ENCODE results near the gene CXCL16. TPM values are rescaled to one million over a fixed set of nuclear protein-coding genes. Genes with fewer than 3 reads are reported as not detected.
"Not testable (repeated sequence)": the region's sequence is repeated elsewhere in the genome, so short reads cannot be mapped to it uniquely, and the experiment has no call there.

The CXCL16 gene
- total RNA-seq, 1 donor from 2014 or later = 30.3 TPM

DNA sequence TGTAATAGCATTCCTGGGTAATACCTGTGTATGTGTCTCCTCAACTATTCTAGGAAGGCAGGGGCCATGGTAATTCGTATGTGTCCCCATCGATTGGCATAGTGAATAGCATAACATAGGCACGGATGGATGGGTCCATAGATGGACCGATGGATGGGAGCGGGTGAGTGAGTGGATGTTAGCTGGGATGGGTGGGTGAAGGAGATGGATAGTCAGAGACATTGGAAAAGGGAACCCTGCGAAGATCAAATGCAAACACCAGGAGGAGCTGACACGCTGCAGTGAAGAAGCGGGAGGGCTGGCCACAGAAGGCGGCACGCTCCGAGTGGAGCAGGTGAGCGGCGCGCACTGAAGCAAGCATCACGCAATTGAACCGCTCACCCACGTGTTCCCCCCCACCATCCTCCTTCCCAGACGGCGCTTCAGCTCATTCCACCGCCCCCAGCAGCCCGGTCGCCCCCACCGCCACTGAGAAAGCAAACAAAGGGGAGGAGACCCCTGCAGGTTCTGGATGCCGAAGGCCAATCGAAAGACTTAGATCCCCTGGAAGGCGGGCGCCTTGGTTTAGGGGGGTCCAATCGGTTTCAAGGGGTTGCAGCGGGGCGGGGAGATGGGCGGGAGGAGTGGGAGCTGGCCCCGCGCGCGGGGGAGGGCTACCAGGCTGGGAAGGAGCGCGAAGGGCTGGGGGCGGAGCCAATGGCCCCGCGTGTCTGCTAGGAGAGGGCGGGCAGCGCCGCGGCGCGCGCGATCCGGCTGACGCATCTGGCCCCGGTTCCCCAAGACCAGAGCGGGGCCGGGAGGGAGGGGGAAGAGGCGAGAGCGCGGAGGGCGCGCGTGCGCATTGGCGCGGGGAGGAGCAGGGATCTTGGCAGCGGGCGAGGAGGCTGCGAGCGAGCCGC is 29.7 kb downstream of the CXCL16 start, which contains the start of gene ARRB2:
Gene ARRB2, plus strand, starts transcription at position 839 of the 899 bp plus-strand sequence. CDS start 90 bp downstream, outside the sequence.
- intact Hi-C loops (cut with DNase I) = no loop called here
- ATAC-seq = peak; percentile 96

DNA sequence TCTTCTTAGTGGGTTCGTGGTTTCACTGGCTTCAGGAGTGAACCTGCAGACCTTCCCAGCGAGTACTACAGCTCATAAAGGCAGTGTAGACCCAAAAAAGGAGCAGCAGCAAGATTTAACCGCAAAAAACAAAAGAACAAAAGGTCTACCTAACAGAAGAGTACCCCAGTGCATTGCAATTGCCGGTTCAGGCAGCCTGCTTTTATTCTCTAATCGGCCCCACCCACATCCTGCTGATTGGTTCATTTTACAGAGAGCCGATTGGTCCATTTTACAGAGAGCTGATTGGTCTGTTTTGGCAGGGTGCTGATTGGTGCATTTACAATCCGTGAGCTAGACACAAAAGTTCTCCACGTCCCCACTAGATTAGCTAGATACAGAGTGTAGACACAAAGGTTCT is 31.3 kb downstream of the CXCL16 start:
- no peak for ATAC-seq
- intact Hi-C loops (cut with DNase I) = no loop called here
- DNase-seq (ENCODE audit: low spot score) = no peak

More for the DNA sequence above, 29.7 kb downstream of the CXCL16 start, which contains the start of gene ARRB2:
- DNase-seq (ENCODE audit: low spot score) = peak; percentile 98

DNA sequence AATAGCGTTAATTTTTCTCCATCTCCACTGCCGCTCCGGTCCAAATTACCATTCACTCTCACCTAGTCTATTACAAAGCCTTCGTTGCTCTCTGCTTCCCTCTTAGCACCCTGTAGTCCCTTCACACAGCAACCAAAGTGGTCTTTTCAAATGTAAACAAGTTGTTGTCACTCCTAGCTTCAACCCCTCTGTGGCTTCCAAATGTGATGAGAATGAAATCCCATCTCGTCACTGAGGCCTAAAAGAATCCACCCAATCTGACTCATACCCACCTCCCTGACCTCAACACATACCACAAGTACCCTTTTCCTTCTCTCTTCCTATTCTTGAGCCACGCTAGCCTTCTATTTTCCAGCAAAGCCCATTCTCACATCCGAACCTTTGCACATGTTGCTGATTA is 33.6 kb downstream of the CXCL16 start:
- ATAC-seq (no peak), DNase-seq (ENCODE audit: low spot score) (no peak)
- intact Hi-C loops (cut with DNase I) = no loop called here

DNA sequence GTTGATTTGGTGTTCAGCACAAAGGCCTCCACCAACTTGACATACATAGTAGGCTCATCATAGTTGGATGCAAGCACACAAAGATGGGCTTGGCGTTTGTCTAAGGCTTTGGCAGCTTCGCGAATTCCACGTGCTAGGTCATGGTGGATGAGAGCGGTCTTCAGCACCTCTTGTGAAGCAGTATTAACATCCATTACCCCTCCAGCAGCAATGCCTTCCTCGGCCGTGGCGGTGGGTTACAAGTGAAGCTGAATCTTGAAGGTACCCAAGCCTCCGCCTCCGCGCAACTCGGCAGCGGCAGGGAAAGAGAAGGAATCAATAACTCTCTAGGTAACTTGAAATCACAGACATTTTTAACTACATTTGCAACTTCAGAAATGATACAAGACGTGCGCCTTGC is 34.7 kb downstream of the CXCL16 start:
- intact Hi-C loops (cut with DNase I) = no loop called here
- no peak for DNase-seq (ENCODE audit: low spot score)

DNA sequence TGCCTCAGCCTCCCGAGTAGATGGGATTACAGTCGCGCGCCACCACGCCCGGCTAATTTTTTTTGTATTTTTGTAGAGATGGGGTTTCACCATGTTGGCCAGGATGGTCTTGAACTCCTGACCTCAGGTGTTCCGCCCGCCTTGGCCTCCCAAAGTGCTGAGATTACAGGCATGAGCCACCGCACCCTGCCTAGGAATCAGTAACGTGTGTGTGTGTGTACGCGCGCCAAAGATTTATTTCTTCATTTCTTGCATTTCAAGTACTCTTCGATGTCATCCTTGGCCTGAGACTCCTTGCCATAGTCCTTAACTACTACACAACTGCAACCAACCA is 35.2 kb downstream of the CXCL16 start:
- DNase-seq (ENCODE audit: low spot score); ATAC-seq; intact Hi-C loops (cut with DNase I): not testable (repeated sequence)

More for the DNA sequence above, 34.7 kb downstream of the CXCL16 start:
- no peak for ATAC-seq

DNA sequence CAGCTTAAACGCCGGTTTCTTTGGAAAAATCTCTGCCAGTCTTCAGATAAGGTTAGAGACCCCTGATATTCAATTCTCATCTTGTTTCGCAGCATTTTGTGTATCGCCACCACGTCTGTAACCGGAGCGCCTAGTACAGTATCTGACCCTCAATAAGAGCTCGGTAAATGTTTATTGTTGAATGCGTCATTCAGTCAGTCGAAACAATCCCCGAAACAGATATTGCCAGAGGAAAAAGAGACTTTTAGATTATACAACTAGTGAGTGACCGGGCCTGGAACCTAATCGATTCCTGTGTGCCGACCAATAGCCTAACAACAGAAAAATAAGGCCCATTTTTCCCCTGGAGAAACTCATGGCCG is 36.4 kb downstream of the CXCL16 start:
- intact Hi-C loops (cut with DNase I) = no loop called here
- no peak for DNase-seq (ENCODE audit: low spot score)
- no peak for ATAC-seq

DNA sequence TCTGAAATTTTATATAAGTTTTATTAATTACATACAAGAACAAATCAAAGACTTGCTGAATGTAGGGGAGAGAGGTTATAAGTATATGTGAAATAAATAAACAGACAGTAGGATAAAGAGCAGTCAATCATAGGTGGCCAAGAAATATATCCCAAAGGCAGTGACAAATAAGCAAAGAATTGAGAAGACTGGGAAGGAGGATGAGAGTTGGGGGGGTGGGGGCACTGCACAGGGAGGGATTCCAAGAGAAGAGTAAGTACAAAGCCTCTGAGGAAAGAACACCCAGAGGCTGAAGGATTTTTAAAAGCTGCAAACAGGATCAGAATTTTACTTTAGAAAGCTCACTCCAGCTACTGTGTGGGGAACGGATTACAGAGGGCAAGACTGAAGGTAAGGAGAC is 38.6 kb downstream of the CXCL16 start:
- ATAC-seq (no peak), DNase-seq (ENCODE audit: low spot score) (no peak)
- intact Hi-C loops (cut with DNase I) = no loop called here

DNA sequence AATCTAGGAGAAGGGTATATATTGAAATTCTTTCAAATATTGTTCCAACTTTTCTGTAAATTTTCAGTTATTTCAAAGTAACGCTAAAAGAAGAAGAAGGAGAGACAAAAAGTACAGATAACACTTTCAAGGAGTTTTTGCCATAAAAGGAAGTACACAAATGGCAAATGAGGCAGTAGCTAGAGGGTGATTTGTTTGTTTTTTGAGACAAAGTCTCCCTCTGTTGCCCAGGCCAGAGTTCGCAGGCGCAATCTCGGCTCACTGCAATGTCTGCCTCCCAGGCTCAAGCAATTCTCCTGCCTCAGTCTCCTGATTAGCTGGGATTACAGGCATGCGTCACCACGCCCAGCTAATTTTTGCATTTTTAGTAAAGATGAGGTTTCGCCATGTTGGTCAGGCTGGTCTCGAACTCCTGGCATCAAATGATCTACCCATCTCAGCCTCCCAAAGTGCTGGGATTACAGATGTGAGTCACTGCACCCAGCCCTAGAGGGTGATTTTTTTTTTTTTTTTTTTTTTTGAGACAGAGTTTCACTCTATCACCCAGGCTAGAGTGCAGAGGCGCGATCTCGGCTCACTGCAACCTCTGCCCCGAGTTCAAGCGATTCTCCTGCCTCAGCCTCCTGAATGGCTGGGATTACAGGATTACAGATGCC is 40.2 kb downstream of the CXCL16 start:
- DNase-seq (ENCODE audit: low spot score); ATAC-seq; intact Hi-C loops (cut with DNase I): not testable (repeated sequence)

DNA sequence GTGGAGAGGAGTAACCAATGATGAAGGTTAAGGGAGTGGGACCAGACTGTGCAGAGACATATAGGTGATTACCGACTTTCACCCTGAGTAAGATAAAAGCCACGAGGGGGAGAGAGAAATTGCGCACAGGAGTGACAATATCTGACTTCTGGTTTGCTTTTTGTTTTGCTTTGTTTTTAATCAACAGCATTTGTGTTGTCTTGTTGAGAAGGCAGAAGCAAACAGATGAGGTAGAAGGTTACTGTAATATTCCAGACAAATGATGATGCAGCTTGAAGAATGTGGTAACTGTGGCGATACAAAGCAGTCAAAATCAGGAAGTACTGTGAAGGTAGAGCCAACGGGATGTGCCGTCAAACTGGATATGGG is 43.3 kb downstream of the CXCL16 start:
- intact Hi-C loops (cut with DNase I) = no loop called here
- no peak for DNase-seq (ENCODE audit: low spot score)
- no peak for ATAC-seq

DNA sequence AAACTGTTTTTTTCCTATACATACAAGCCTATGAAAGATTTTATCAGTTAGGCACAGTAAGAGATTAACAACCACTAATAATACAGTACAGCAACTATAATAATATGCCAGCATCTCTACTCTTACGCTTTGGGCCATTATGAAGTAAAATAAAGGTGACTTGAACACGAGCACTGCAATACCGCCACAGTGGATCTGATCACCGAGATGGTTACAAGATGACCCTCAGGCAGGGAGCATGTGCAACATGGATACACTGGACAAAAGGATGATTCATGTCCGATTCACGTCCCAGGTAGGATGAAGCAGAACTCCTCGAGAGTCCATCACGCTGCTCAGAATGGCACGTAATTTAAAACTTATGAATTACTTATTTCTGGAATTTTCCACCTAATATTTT is 46.3 kb downstream of the CXCL16 start:
- ATAC-seq = no peak
- DNase-seq (ENCODE audit: low spot score) = no peak
- intact Hi-C loops (cut with DNase I) = no loop called here

DNA sequence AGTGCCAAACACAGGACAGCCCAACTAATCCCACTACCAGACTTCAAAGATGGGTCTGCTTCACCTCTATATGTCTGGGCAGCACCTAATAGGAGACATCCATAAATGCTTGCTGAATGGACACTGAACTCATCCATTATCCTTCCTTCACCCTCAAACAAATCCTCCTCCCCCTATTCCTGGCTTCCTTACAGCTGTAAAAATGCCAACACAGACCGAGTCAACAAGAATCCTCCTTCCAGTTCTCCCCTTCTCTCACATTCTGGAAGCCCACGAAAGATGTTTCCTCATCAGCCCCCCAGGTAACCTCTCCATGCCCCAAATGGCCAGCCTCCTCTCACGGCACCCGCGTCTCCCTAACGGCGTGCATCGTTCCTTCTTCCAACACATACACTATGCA is 48.0 kb downstream of the CXCL16 start:
- no peak for ATAC-seq
- no peak for DNase-seq (ENCODE audit: low spot score)
- intact Hi-C loops (cut with DNase I) = no loop called here

DNA sequence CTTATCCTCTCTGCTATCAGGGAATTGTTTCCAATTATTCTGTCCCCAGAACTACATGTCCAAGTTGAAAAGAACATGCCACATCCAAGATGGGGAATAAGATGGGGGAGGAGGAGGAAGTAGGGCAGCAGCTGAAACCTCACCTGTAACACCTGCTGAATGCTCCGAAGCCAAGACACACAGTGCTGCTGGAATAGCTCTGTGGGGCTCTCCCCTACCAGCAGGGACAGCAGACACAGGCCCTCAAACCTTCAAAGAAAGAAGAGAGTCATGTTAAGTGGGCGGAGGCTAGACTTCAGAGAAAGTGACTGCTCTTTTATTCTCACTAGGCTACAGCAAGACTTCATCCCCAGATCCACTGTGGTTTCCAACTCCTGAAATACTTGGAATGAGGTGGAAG is 49.0 kb downstream of the CXCL16 start:
- ATAC-seq = no peak
- DNase-seq (ENCODE audit: low spot score) = peak; percentile 2
- intact Hi-C loops (cut with DNase I) = no loop called here

DNA sequence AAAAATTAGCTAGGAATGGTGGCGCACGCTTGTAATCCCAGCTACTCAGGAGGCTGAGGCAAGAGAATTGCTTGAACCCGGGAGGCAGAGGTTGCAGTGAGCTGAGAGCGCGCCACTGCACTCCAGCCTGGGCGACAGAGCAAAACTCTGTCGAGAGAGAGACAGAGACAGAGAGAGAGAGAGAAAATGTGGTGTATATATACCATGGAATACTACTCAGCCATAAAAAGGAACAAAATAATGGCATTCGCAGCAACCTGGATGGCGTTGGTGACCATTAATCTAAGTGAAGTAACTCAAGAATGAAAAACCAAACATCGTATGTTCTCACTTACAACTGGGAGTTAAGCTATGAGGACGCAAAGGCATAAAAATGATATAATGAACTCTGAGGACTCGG is 49.9 kb downstream of the CXCL16 start:
- DNase-seq (ENCODE audit: low spot score); intact Hi-C loops (cut with DNase I); ATAC-seq: not testable (repeated sequence)

DNA sequence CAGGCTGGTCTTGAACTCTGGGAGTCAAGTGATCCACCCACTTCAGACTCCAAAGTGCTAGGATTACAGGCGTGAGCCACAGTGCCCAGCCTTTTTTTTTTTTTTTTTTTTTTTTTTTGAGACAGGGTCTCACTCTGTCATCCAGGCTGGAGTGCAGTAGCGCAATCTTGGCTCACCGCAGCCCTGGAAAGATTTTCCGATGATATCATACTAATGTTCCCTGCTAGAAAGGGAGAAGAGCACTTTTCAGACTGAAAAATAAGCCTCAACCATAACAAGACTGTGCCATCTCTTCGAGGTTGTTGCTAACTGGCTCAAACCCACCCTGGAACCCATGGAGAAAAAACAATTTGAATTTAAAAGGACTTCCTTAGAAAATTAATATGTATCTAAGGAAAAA is 56.0 kb downstream of the CXCL16 start:
- ATAC-seq = peak; percentile 83
- DNase-seq (ENCODE audit: low spot score) = not testable (repeated sequence)
- intact Hi-C loops (cut with DNase I) = loop anchor here (2.0 kb wide), 1 partner anchor 49 kb away; no protein-coding TSS in a partner anchor

Other genes with a start within 250 kb of the CXCL16 start
- 31.6 TPM for gene SPNS2, start 241.0 kb downstream of the CXCL16 start, total RNA-seq
- gene MYBBP1A, start 184.5 kb downstream of the CXCL16 start, total RNA-seq = 45.1 TPM
- not detected for gene GGT6, start 179.4 kb downstream of the CXCL16 start, total RNA-seq
- 1.6 TPM for gene SMTNL2, start 155.4 kb downstream of the CXCL16 start, total RNA-seq
- gene ALOX15, start 98.2 kb downstream of the CXCL16 start, total RNA-seq = 0.45 TPM
- 40.9 TPM for gene PELP1, start 35.8 kb downstream of the CXCL16 start, total RNA-seq
- 107 TPM for gene ARRB2, start 29.3 kb downstream of the CXCL16 start, total RNA-seq
- 14.3 TPM for gene MED11, start 8.5 kb downstream of the CXCL16 start, total RNA-seq
- 3.3 TPM for gene ZMYND15, start 95 bp downstream of the CXCL16 start, total RNA-seq
- not detected for gene TM4SF5, start 32.0 kb upstream of the CXCL16 start, total RNA-seq
- 5.4 TPM for gene VMO1, start 46.4 kb upstream of the CXCL16 start, total RNA-seq
- gene GLTPD2, start 49.0 kb upstream of the CXCL16 start, total RNA-seq = not detected
- gene PSMB6, start 56.2 kb upstream of the CXCL16 start, total RNA-seq = 70.7 TPM
- gene PLD2, start 67.2 kb upstream of the CXCL16 start, total RNA-seq = 47.0 TPM
- 95.0 TPM for gene MINK1, start 93.4 kb upstream of the CXCL16 start, total RNA-seq
- gene C17orf107, start 159.6 kb upstream of the CXCL16 start, total RNA-seq = 2.4 TPM
- gene CHRNE, start 163.2 kb upstream of the CXCL16 start, total RNA-seq = 2.3 TPM
- gene GP1BA, start 192.3 kb upstream of the CXCL16 start, total RNA-seq = not detected
- gene SLC25A11, start 200.1 kb upstream of the CXCL16 start, total RNA-seq = 28.3 TPM
- 76.5 TPM for gene RNF167, start 200.3 kb upstream of the CXCL16 start, total RNA-seq
- gene PFN1, start 208.6 kb upstream of the CXCL16 start, total RNA-seq = 234 TPM
- gene ENO3, start 211.2 kb upstream of the CXCL16 start, total RNA-seq = 5.1 TPM
- gene SPAG7, start 227.9 kb upstream of the CXCL16 start, total RNA-seq = 50.8 TPM
- gene CAMTA2, start 247.7 kb upstream of the CXCL16 start, total RNA-seq = 62.9 TPM

Measured in sciatic nerve (tissue), 2 donors.